Naive thymus-derived CD4-positive, alpha-beta T cell (primary cell): ENCODE measurements around the gene MED13L. TPM values are rescaled to one million over a fixed set of nuclear protein-coding genes. Genes with fewer than 3 reads are reported as not detected.
A peak's percentile ranks its signal among the peaks of the same experiment; 100 is the strongest.

Experiments used
- ATAC-seq: fragments of 150-1000 bp; cut with Tn5 transposase; 2 replicates; pipeline ENCODE4 v1.10.0; 2021; ENCODE audit warnings: mild to moderate bottlenecking, moderate library complexity
- CTCF ChIA-PET: fragments of 350-600 bp; sonication (Branson Sonifier 250); formaldehyde crosslinking; loops from one replicate; lab custom pipeline; 2021; ENCODE audit warnings: antibody characterized with exemption; lab: Charles Lee
- POLR2A ChIA-PET: fragments of 350-600 bp; sonication (Branson Sonifier 250); formaldehyde crosslinking; loops from one replicate; lab custom pipeline; 2021; ENCODE audit warnings: antibody characterized with exemption, inconsistent platforms; lab: Charles Lee
- DNase-seq, 9 donors: peaks; one replicate each; pipeline versions ENCODE4 v3.0.0 to v3.0.0-alpha.2; 2020 to 2022; ENCODE audit warnings: mixed read lengths in 1 of 9
- H3K27ac ChIP-seq: one replicate; pipeline ENCODE4 v1.7.0; 2013; ENCODE audit warnings: mild to moderate bottlenecking, low read depth, low read length, moderate library complexity
- H3K27me3 ChIP-seq, 2 donors: one replicate each; pipeline ENCODE4 v1.7.0; 2013; ENCODE audit warnings: low read length in 2 of 2, mild to moderate bottlenecking in 2 of 2, moderate library complexity in 2 of 2; ENCODE audit not compliant: control insufficient read depth in 2 of 2, insufficient read depth in 2 of 2
- H3K36me3 ChIP-seq, 3 experiments: 1 replicate in 2 of 3; 2 replicates in 1 of 3; pipeline ENCODE4 v1.7.0; 2013; ENCODE audit warnings: low read length in 3 of 3, mild to moderate bottlenecking in 3 of 3, moderate library complexity in 1 of 3; ENCODE audit not compliant: insufficient read depth in 3 of 3, control insufficient read depth in 2 of 3
- H3K4me1 ChIP-seq, 2 donors: one replicate each; pipeline ENCODE4 v1.7.0; 2013; ENCODE audit warnings: low read length in 2 of 2, mild to moderate bottlenecking in 2 of 2, moderate library complexity in 1 of 2; ENCODE audit not compliant: control insufficient read depth in 2 of 2, insufficient read depth in 2 of 2
- H3K4me3 ChIP-seq: 2 replicates; pipeline ENCODE4 v1.7.0; 2013; ENCODE audit warnings: mild to moderate bottlenecking, low read length
- H3K9me3 ChIP-seq, 3 experiments: 1 replicate in 2 of 3; 2 replicates in 1 of 3; pipeline ENCODE4 v1.7.0; 2013; ENCODE audit warnings: low read length in 3 of 3; ENCODE audit not compliant: control insufficient read depth in 2 of 3
- H3K27ac Mint-ChIP-seq, 9 donors: one replicate each; pipeline ENCODE4 v1.8.0; 2020 to 2022; ENCODE audit warnings: mixed read lengths in 9 of 9, mild to moderate bottlenecking in 8 of 9, moderate library complexity in 5 of 9, inconsistent platforms in 2 of 9
- H3K27me3 Mint-ChIP-seq, 5 donors: one replicate each; pipeline ENCODE4 v1.8.0; 2021 to 2022; ENCODE audit warnings: mixed read lengths in 5 of 5, mild to moderate bottlenecking in 1 of 5
- H3K36me3 Mint-ChIP-seq, 5 donors: one replicate each; pipeline ENCODE4 v1.8.0; 2020 to 2022; ENCODE audit warnings: mixed read lengths in 5 of 5, mild to moderate bottlenecking in 3 of 5, inconsistent platforms in 1 of 5
- H3K4me1 Mint-ChIP-seq, 7 donors: one replicate each; pipeline ENCODE4 v1.8.0; 2020 to 2022; ENCODE audit warnings: mixed read lengths in 7 of 7, mild to moderate bottlenecking in 3 of 7, inconsistent platforms in 1 of 7
- H3K4me3 Mint-ChIP-seq, 10 donors: one replicate each; pipeline ENCODE4 v1.8.0; 2020 to 2022; ENCODE audit warnings: mild to moderate bottlenecking in 10 of 10, mixed read lengths in 10 of 10, moderate library complexity in 6 of 10, inconsistent platforms in 2 of 10
- H3K9me3 Mint-ChIP-seq, 11 donors: one replicate each; pipeline ENCODE4 v1.8.0; 2020 to 2022; ENCODE audit warnings: mixed read lengths in 11 of 11, mild to moderate bottlenecking in 4 of 11, inconsistent platforms in 1 of 11, moderate library complexity in 1 of 11
- intact Hi-C, 2 donors: fragments of 100-400 bp; cut with micrococcal nuclease; formaldehyde crosslinking; loops; one replicate each; pipeline ENCODE4 v1.15.1; 2023
- polyA plus RNA-seq, 2 donors: library from polyadenylated mRNA; unstranded; fragments of 300-500 nt; fragmentation: Illumina TruSeq; gene quantifications; one replicate each; pipeline ENCODE4 v1.2.3, GENCODE V29; 2021
- total RNA-seq, 6 experiments: library from RNA in 5 of 6; stranded (reverse) in 5 of 6; gene quantifications; 1 replicate in 5 of 6; 2 replicates in 1 of 6; pipeline ENCODE4 v1.2.3 and lab custom pipeline; 2021 to 2026

Gene MED13L
- total and polyA plus RNA-seq, 7 experiments from 2014 or later, result 8.3 to 283 (median 155) TPM

DNA sequence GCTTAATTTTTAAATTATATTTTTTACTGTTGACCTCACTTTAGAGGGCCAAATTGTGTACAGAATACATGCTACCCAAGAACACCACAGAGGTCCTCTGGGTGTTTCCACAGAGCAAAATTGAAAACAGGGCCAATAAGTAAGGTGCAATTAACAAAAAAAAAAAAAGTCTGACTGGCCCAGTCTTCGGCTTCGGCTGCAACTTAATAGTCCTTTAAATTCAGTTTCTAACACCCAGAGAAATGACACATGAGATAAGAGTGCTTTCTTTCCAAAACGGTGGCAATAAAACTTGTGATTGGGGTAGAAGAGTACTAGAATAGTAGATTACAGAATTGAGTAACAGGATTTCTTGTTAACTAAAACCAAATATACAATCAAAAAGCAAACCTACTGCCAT is 81.3 kb downstream of the MED13L start:
- H3K4me3 ChIP-seq, result no peak overlapping the region
- H3K36me3 Mint-ChIP-seq, result peaks cover 0 to 3% (median 0%) of the 10 kb centered on the region in 5 donors
- H3K9me3 ChIP-seq, result no peaks in the 10 kb centered on the region
- no peaks in the 10 kb centered on the region for H3K27me3 Mint-ChIP-seq
- H3K4me1 Mint-ChIP-seq, result peaks cover 32 to 93% (median 79%) of the 10 kb centered on the region in 7 donors
- no peak for ATAC-seq
- H3K27me3 ChIP-seq, result no peaks in the 10 kb centered on the region
- no peak for DNase-seq
- ChIA-PET CTCF (interaction anchor here (0.6 to 1.0 kb wide), 2 partner anchors 20 to 56 kb away, joined by 3 to 4 read pairs; no protein-coding TSS in a partner anchor), POLR2A (interaction anchor here (0.7 kb wide), 1 partner anchor 62 kb away, joined by 3 read pairs; no protein-coding TSS in a partner anchor)
- H3K27ac ChIP-seq, result no peak overlapping the region
- no peaks in the 10 kb centered on the region for H3K36me3 ChIP-seq
- H3K4me3 Mint-ChIP-seq, result peak overlapping the region in 2 of 10 donors; percentile 10 to 54
- peak overlapping the region in 2 of 9 donors; percentile 19 to 32 for H3K27ac Mint-ChIP-seq
- no peaks in the 10 kb centered on the region for H3K9me3 Mint-ChIP-seq
- intact Hi-C loops, result loop anchor here (5.0 kb wide), 2 partner anchors 81 to 179 kb away; partner anchors contain the start of gene MED13L (in 1 of the 2)
- peaks cover 7 to 22% of the 10 kb centered on the region in 2 donors for H3K4me1 ChIP-seq

DNA sequence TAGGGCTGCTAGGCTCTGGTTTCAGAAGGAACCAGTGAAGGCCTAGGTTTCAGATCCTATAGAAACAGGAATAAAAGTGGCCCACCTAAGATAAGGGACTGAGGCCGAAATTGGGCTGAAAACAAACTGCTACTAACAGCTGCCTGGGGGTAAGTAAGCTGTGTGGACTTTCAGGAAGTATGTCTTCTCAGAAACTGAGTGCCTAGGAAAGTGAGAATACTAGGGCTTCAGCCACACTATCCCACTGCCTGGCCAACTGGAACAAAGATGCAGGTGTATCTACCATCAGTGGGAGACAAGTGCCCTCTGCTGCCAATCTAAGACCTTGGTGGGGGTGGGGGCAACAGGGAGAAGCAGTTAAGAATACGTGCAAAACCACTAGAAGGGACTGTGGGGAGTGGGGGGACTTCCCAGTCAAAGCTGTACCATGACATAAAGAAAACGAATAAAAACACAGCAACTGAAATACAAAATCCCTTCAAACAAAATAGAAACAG is 82.5 kb downstream of the MED13L start:
- peak overlapping the region in 9 of 10 donors; percentile 18 to 62 (median 49) for H3K4me3 Mint-ChIP-seq
- Histone ChIP-seq H3K27ac (no peak overlapping the region), H3K27me3 (no peaks in the 10 kb centered on the region), H3K4me3 (no peak overlapping the region), H3K4me1 (peaks cover 7 to 25% of the 10 kb centered on the region in 2 donors), H3K9me3 (no peaks in the 10 kb centered on the region), H3K36me3 (no peaks in the 10 kb centered on the region)
- ChIA-PET POLR2A (no interaction called here), CTCF (interaction anchor here (0.6 kb wide), 1 partner anchor 426 kb away, joined by 3 read pairs; no protein-coding TSS in a partner anchor)
- ATAC-seq, result peak; percentile 95
- peaks cover 34 to 89% (median 73%) of the 10 kb centered on the region in 7 donors for H3K4me1 Mint-ChIP-seq
- DNase-seq, result peak; percentile 18 to 86 (median 57)
- H3K36me3 Mint-ChIP-seq, result peaks cover 0 to 1% (median 0%) of the 10 kb centered on the region in 5 donors
- intact Hi-C loops, result loop anchor here (1.0 to 5.0 kb wide), 5 partner anchors 8 to 178 kb away; partner anchors contain the start of gene MED13L (in 1 of the 2)
- no peaks in the 10 kb centered on the region for H3K9me3 Mint-ChIP-seq
- H3K27ac Mint-ChIP-seq, result peak overlapping the region; percentile 42 to 78 (median 66)
- H3K27me3 Mint-ChIP-seq, result no peaks in the 10 kb centered on the region

DNA sequence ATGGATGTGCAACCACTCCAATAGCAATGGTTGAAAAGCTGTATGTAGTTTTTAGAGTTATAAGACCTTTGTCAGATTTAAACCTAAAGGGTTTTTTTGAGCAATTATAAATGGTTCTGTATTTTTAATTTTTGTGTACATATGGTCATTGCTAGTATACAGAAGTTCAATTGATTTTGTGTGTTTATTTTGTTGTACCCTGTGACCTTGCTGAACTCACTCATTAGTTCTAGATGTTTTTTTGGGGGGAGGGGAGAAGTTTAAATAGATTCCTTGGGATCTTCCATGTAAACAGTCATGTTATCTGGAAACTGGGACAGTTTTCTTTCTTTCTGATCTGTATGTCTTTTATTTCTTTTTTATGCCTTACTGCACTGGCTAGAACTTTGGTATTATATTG is 87.8 kb downstream of the MED13L start:
- ATAC-seq (no peak), DNase-seq (no peak)
- H3K27ac ChIP-seq, result no peak overlapping the region
- intact Hi-C loops, result no loop called here
- H3K27me3 ChIP-seq, result no peaks in the 10 kb centered on the region
- CTCF ChIA-PET, result interaction anchor here (0.7 kb wide), 1 partner anchor 433 kb away, joined by 3 read pairs; no protein-coding TSS in a partner anchor
- Mint-ChIP-seq H3K4me1 (peaks cover 53 to 89% (median 81%) of the 10 kb centered on the region in 7 donors), H3K4me3 (peak overlapping the region in 2 of 10 donors; percentile 46 to 48), H3K9me3 (no peaks in the 10 kb centered on the region), H3K27me3 (no peaks in the 10 kb centered on the region), H3K36me3 (peaks cover 0 to 3% (median 0%) of the 10 kb centered on the region in 5 donors), H3K27ac (peak overlapping the region in 3 of 9 donors; percentile 9 to 51 (median 16))
- no peaks in the 10 kb centered on the region for H3K9me3 ChIP-seq
- peaks cover under 1 to 17% of the 10 kb centered on the region in 2 donors for H3K4me1 ChIP-seq
- H3K4me3 ChIP-seq, result no peak overlapping the region
- POLR2A ChIA-PET, result no interaction called here
- H3K36me3 ChIP-seq, result no peaks in the 10 kb centered on the region

DNA sequence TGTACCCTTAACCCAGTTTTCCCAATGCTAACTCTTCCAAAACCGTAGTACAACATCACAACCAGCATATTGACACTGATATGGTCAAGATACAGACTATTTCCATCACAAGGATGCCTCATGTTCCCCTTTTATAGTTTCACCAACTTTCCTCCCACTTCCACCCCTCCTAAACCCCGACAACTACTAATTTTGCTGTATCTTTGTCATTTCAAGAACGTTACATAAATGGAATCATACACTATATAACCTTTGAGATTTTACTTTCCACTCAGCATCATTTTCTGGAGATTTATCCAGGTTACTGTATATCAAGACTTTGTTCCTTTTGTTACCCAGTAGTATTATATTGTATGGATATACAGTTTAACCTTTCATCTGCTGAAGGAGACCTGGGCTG is 88.9 kb downstream of the MED13L start:
- H3K4me3 Mint-ChIP-seq, result peak overlapping the region in 7 of 10 donors; percentile 19 to 51 (median 31)
- ATAC-seq (no peak), DNase-seq (no peak)
- no peaks in the 10 kb centered on the region for H3K27me3 Mint-ChIP-seq
- peak overlapping the region in 4 of 9 donors; percentile 14 to 35 (median 23) for H3K27ac Mint-ChIP-seq
- Histone ChIP-seq H3K27me3 (no peaks in the 10 kb centered on the region), H3K27ac (no peak overlapping the region), H3K4me1 (peaks cover 0 to 16% of the 10 kb centered on the region in 2 donors), H3K9me3 (no peaks in the 10 kb centered on the region), H3K36me3 (no peaks in the 10 kb centered on the region), H3K4me3 (no peak overlapping the region)
- ChIA-PET CTCF (no interaction called here), POLR2A (interaction anchor here (0.8 kb wide), 1 partner anchor 502 kb away, joined by 3 read pairs; no protein-coding TSS in a partner anchor)
- no peaks in the 10 kb centered on the region for H3K9me3 Mint-ChIP-seq
- intact Hi-C loops, result no loop called here
- H3K36me3 Mint-ChIP-seq, result peaks cover 0 to 3% (median 0%) of the 10 kb centered on the region in 5 donors
- peaks cover 54 to 90% (median 83%) of the 10 kb centered on the region in 7 donors for H3K4me1 Mint-ChIP-seq

DNA sequence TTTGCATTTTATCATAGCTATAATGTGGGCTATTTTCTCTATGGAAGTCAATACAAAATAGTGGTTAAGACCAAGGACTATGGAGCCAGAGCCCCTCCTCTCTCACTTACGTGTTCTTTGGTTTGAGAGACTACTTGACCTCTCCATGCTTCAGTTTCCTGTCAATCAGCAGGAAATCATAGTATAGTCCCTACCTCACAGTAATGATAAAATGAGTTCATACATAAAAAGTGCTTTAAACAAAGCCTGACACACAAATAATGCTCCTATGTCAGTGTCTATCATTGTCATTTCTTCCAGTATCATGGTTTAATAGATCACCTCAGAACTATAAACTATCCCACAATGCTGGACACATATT is 90.4 kb downstream of the MED13L start:
- Histone ChIP-seq H3K4me3 (no peak overlapping the region), H3K4me1 (peaks cover 0 to 25% of the 10 kb centered on the region in 2 donors), H3K27ac (no peak overlapping the region), H3K36me3 (no peaks in the 10 kb centered on the region), H3K9me3 (no peaks in the 10 kb centered on the region), H3K27me3 (no peaks in the 10 kb centered on the region)
- H3K27ac Mint-ChIP-seq, result peak overlapping the region in 5 of 9 donors; percentile 6 to 21 (median 9)
- intact Hi-C loops, result loop anchor here (1.0 to 2.0 kb wide), 3 partner anchors 8 to 14 kb away; no protein-coding TSS in a partner anchor
- H3K27me3 Mint-ChIP-seq, result no peaks in the 10 kb centered on the region
- ChIA-PET POLR2A (interaction anchor here (0.6 to 0.7 kb wide), 2 partner anchors 32 to 49 kb away, joined by 3 to 4 read pairs; no protein-coding TSS in a partner anchor), CTCF (no interaction called here)
- H3K9me3 Mint-ChIP-seq, result no peaks in the 10 kb centered on the region
- ATAC-seq (no peak), DNase-seq (no peak)
- H3K4me3 Mint-ChIP-seq, result peak overlapping the region in 8 of 10 donors; percentile 0 to 49 (median 12)
- peaks cover 59 to 90% (median 85%) of the 10 kb centered on the region in 7 donors for H3K4me1 Mint-ChIP-seq
- H3K36me3 Mint-ChIP-seq, result peaks cover 0 to 5% (median 0%) of the 10 kb centered on the region in 5 donors

DNA sequence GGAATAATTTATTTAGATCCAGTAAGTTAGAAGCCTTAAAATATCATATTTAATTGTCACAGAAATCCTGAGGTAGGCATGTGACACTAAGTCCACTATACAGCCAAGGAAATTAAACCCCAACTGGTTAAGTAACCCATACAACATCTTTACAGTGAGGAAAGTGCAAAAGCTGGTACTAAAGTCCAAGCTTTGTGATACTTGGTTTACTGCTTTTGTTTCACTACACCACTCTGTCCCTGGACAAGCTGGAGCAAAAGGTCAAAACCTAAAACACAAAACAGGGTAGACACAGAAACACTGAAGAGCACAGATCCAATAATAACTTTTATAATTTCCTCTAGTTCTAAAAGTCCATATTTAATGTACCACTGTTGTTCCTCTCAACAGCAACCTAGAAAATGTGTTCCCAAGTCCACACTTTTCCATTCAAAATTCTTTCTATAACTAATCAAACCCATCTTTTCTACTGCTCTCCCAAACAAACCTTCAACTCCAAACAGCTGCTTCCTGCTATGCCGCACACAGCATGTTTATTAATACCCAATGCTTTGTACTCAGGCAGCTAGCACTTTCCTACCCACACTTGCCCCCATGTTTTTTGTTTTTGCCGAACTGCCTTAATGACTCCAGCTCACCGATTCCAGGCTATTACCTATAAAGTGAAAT is 90.9 kb downstream of the MED13L start:
- Mint-ChIP-seq H3K9me3 (no peaks in the 10 kb centered on the region), H3K4me1 (peaks cover 60 to 92% (median 86%) of the 10 kb centered on the region in 7 donors)
- intact Hi-C loops, result loop anchor here (1.0 to 2.0 kb wide), 3 partner anchors 9 to 14 kb away; no protein-coding TSS in a partner anchor

More for the DNA sequence above, 90.9 kb downstream of the MED13L start:
- ChIA-PET POLR2A (interaction anchor here (0.6 to 0.9 kb wide), 2 partner anchors 19 to 49 kb away, joined by 3 to 5 read pairs; no protein-coding TSS in a partner anchor), CTCF (no interaction called here)
- Histone ChIP-seq H3K27me3 (no peaks in the 10 kb centered on the region), H3K9me3 (no peaks in the 10 kb centered on the region), H3K4me1 (peaks cover 0 to 29% of the 10 kb centered on the region in 2 donors), H3K36me3 (no peaks in the 10 kb centered on the region), H3K4me3 (no peak overlapping the region), H3K27ac (no peak overlapping the region)
- Mint-ChIP-seq H3K27ac (peak overlapping the region in 5 of 9 donors; percentile 6 to 21 (median 9)), H3K36me3 (peaks cover 0 to 6% (median 0%) of the 10 kb centered on the region in 5 donors), H3K4me3 (peak overlapping the region in 8 of 10 donors; percentile 0 to 49 (median 12)), H3K27me3 (no peaks in the 10 kb centered on the region)
- ATAC-seq (no peak), DNase-seq (no peak)
